IMR-90 (cell line): Measurements from ENCODE around the gene RANGRF. TPM values are rescaled to one million over a fixed set of nuclear protein-coding genes. Genes with fewer than 3 reads are reported as not detected.

Source experiments
- ATAC-seq: fragments of 200-7000 bp; cut with Tn5 transposase; 2 replicates; pipeline ENCODE4 v1.9.1; 2020; ENCODE audit warnings: low read depth, mild to moderate bottlenecking, moderate library complexity
- BruUV-seq: library from RNA; stranded (reverse); fragments of 400-500 nt; replicated peaks from 2 replicates; lab custom pipeline; 2021; lab: Mats Ljungman, UMichigan
- CTCF ChIA-PET: fragments of 300-600 bp; formaldehyde crosslinking; extraction: SDS; loops from one replicate; lab custom pipeline; 2021; ENCODE audit warnings: antibody characterized with exemption; lab: Yijun Ruan, JAX
- POLR2A ChIA-PET: fragments of 300-600 bp; sonication (Branson Sonifier 250); formaldehyde crosslinking; loops from one replicate; lab custom pipeline; 2022; ENCODE audit warnings: antibody characterized with exemption; ENCODE audit not compliant: unreplicated experiment; lab: Charles Lee
- DNase-seq: peaks from one replicate; pipeline ENCODE4 v3.0.0; 2013
- H2AFZ ChIP-seq: replicated peaks from 2 replicates; pipeline ENCODE3; 2013; ENCODE audit warnings: low read length, mild to moderate bottlenecking; ENCODE audit not compliant: poor library complexity
- H2AK5ac ChIP-seq: 2 replicates; pipeline ENCODE4 v1.6.1; 2013; ENCODE audit warnings: low read depth, low read length, inconsistent platforms
- H2AK9ac ChIP-seq: replicated peaks from 2 replicates; pipeline ENCODE3; 2013; ENCODE audit warnings: mild to moderate bottlenecking, low read depth, low read length, moderate library complexity; ENCODE audit not compliant: poor library complexity
- H2BK120ac ChIP-seq: 2 replicates; pipeline ENCODE4 v1.6.1; 2013; ENCODE audit warnings: low read depth, low read length, inconsistent platforms
- H2BK15ac ChIP-seq: 3 replicates; pipeline ENCODE4 v1.6.1; 2013; ENCODE audit warnings: low read depth, low read length, inconsistent platforms
- H2BK20ac ChIP-seq: 2 replicates; pipeline ENCODE4 v1.6.1; 2013; ENCODE audit warnings: low read depth, mild to moderate bottlenecking, inconsistent platforms, low read length, moderate library complexity
- H2BK5ac ChIP-seq: 2 replicates; pipeline ENCODE4 v1.6.1; 2013; ENCODE audit warnings: mild to moderate bottlenecking, low read depth, low read length, inconsistent platforms; ENCODE audit not compliant: poor library complexity, severe bottlenecking
- H3K14ac ChIP-seq: replicated peaks from 2 replicates; pipeline ENCODE4 v1.6.1; 2013; ENCODE audit warnings: low read depth, low read length, inconsistent platforms
- H3K18ac ChIP-seq: 2 replicates; pipeline ENCODE4 v1.6.1; 2013; ENCODE audit warnings: low read depth, low read length, control low read depth
- H3K23ac ChIP-seq: 2 replicates; pipeline ENCODE4 v1.6.1; 2013; ENCODE audit warnings: low read depth, low read length, inconsistent platforms
- H3K27ac ChIP-seq: 2 replicates; pipeline ENCODE4 v1.5.1; 2013; ENCODE audit warnings: mild to moderate bottlenecking, control low read depth, low read length; ENCODE audit not compliant: insufficient read depth
- H3K27me3 ChIP-seq: 2 replicates; pipeline ENCODE4 v1.6.1; 2013; ENCODE audit warnings: low read length; ENCODE audit not compliant: control insufficient read depth, insufficient read depth
- H3K36me3 ChIP-seq: 2 replicates; pipeline ENCODE4 v1.6.1; 2013; ENCODE audit warnings: low read length, mixed read lengths; ENCODE audit not compliant: control insufficient read depth, insufficient read depth
- H3K4ac ChIP-seq: 2 replicates; pipeline ENCODE4 v1.6.1; 2013; ENCODE audit warnings: low read depth, low read length, inconsistent platforms
- H3K4me1 ChIP-seq: 2 replicates; pipeline ENCODE4 v1.6.1; 2013; ENCODE audit warnings: low read length, mixed read lengths; ENCODE audit not compliant: control insufficient read depth, insufficient read depth
- H3K4me2 ChIP-seq: 2 replicates; pipeline ENCODE4 v1.6.1; 2013; ENCODE audit warnings: low read depth, mild to moderate bottlenecking, control low read depth, low read length, moderate library complexity
- H3K4me3 ChIP-seq: 2 replicates; pipeline ENCODE4 v1.5.1; 2013; ENCODE audit warnings: low read depth, mild to moderate bottlenecking, control low read depth, low read length, moderate library complexity; ENCODE audit not compliant: insufficient read depth
- H3K56ac ChIP-seq: 2 replicates; pipeline ENCODE4 v1.6.1; 2013; ENCODE audit warnings: low read length, inconsistent platforms; ENCODE audit not compliant: insufficient read depth; ENCODE audit errors: extremely low read depth
- H3K79me1 ChIP-seq, 2 experiments: 2 replicates each; pipeline ENCODE4 v1.6.1; 2013; ENCODE audit warnings: low read length in 2 of 2, inconsistent platforms in 1 of 2, low read depth in 1 of 2
- H3K9ac ChIP-seq: 2 replicates; pipeline ENCODE4 v1.6.1; 2013; ENCODE audit warnings: low read depth, low read length, control low read depth
- H3K9me1 ChIP-seq: 2 replicates; pipeline ENCODE4 v1.6.1; 2013; ENCODE audit warnings: low read length, inconsistent platforms; ENCODE audit not compliant: insufficient read depth
- H3K9me3 ChIP-seq: 2 replicates; pipeline ENCODE4 v1.6.1; 2013; ENCODE audit warnings: low read length; ENCODE audit not compliant: control insufficient read depth, insufficient read depth
- H4K20me1 ChIP-seq: 2 replicates; pipeline ENCODE4 v1.6.1; 2013; ENCODE audit warnings: low read length, inconsistent platforms; ENCODE audit not compliant: insufficient read depth
- H4K5ac ChIP-seq: 2 replicates; pipeline ENCODE4 v1.6.1; 2013; ENCODE audit warnings: mild to moderate bottlenecking, low read depth, low read length, control low read depth
- H4K8ac ChIP-seq, 2 experiments: 2 replicates each; pipeline ENCODE4 v1.6.1; 2013; ENCODE audit warnings: low read depth in 2 of 2, low read length in 2 of 2, control low read depth in 1 of 2, inconsistent platforms in 1 of 2
- H4K91ac ChIP-seq: 2 replicates; pipeline ENCODE4 v1.6.1; 2013; ENCODE audit warnings: low read depth, low read length, inconsistent platforms; ENCODE audit not compliant: insufficient read depth
- BHLHE40 ChIP-seq: fragments of 150-350 bp; IDR thresholded peaks from 2 replicates; pipeline ENCODE4 v1.6.1; 2016; ENCODE audit warnings: mild to moderate bottlenecking, low read depth, low read length
- CEBPB ChIP-seq: IDR thresholded peaks from 2 replicates; pipeline ENCODE4 v1.6.1; 2012; ENCODE audit warnings: low read depth, low read length, improper control_type of control experiment
- CHD1 ChIP-seq: IDR thresholded peaks from 2 replicates; pipeline ENCODE4 v1.6.1; 2012; ENCODE audit warnings: low read depth, low read length, improper control_type of control experiment
- FOS ChIP-seq: fragments of 150-350 bp; IDR thresholded peaks from 2 replicates; pipeline ENCODE4 v1.6.1; 2016; ENCODE audit warnings: low read depth, low read length
- MAFK ChIP-seq: IDR thresholded peaks from 2 replicates; pipeline ENCODE4 v1.6.1; 2012; ENCODE audit warnings: low read depth, low read length, improper control_type of control experiment
- MAZ ChIP-seq: IDR thresholded peaks from 2 replicates; pipeline ENCODE4 v1.6.1; 2012; ENCODE audit warnings: low read depth, mild to moderate bottlenecking, low read length, improper control_type of control experiment, moderate library complexity, borderline replicate concordance
- MXI1 ChIP-seq: IDR thresholded peaks from 2 replicates; pipeline ENCODE4 v1.6.1; 2012; ENCODE audit warnings: low read depth, mild to moderate bottlenecking, low read length, moderate library complexity, borderline replicate concordance
- NFE2L2 ChIP-seq: fragments of 150-350 bp; IDR thresholded peaks from 2 replicates; pipeline ENCODE4 v1.6.1; 2016; ENCODE audit warnings: low read depth, mild to moderate bottlenecking, low read length
- POLR2A ChIP-seq: IDR thresholded peaks from 2 replicates; pipeline ENCODE4 v1.6.1; 2012; ENCODE audit warnings: mild to moderate bottlenecking, low read depth, low read length
- RAD21 ChIP-seq: IDR thresholded peaks from 2 replicates; pipeline ENCODE4 v1.6.1; 2012; ENCODE audit warnings: low read length, improper control_type of control experiment
- RCOR1 ChIP-seq: IDR thresholded peaks from 2 replicates; pipeline ENCODE4 v1.6.1; 2012; ENCODE audit warnings: mild to moderate bottlenecking, low read length, improper control_type of control experiment; ENCODE audit not compliant: insufficient replicate concordance
- RFX5 ChIP-seq: IDR thresholded peaks from 2 replicates; pipeline ENCODE4 v1.8.0; 2012; ENCODE audit warnings: low read depth, mild to moderate bottlenecking, low read length, moderate library complexity
- SMC3 ChIP-seq: fragments of 150-350 bp; IDR thresholded peaks from 2 replicates; pipeline ENCODE4 v1.6.1; 2016; ENCODE audit warnings: low read depth, mild to moderate bottlenecking, antibody characterized with exemption, low read length, moderate library complexity
- WGBS, 2 experiments: methylation state at CpG; one replicate each; pipeline versions ENCODE4 v1.1.5 to v1.1.7; 2013; ENCODE audit warnings: missing lambda C conversion rate in 2 of 2; ENCODE audit not compliant: insufficient read length in 1 of 2; ENCODE audit errors: extremely low coverage in 2 of 2; 5-methylcytosine and 5-hydroxymethylcytosine counted together
- dilution Hi-C: fragments of 300-500 bp; cut with HindIII; formaldehyde crosslinking; loops from one replicate; pipeline ENCODE4 v1.14.3; 2018; ENCODE audit warnings: low sequenced_read_pairs; ENCODE audit not compliant: unreplicated experiment
- in situ Hi-C: fragments of 300-500 bp; cut with MboI; formaldehyde crosslinking; loops from 3 replicates; pipeline ENCODE4 v1.14.3; 2019; ENCODE audit warnings: low sequenced_read_pairs, inconsistent platforms, mixed read lengths
- intact Hi-C: fragments of 100-400 bp; cut with micrococcal nuclease; formaldehyde crosslinking; loops from 2 replicates; pipeline ENCODE4 v1.10.0; 2022
- polyA plus RNA-seq, 3 experiments: library from polyadenylated mRNA; depleted of rRNA; stranded (reverse); fragments of >200 nt; gene quantifications; 2 replicates each; pipeline ENCODE4 v1.2.3, GENCODE V29; 2012; ENCODE audit warnings: low replicate concordance in 1 of 3
- total RNA-seq: library from RNA; depleted of rRNA; stranded (reverse); fragments of >200 nt; gene quantifications from 2 replicates; pipeline ENCODE4 v1.2.3, GENCODE V29; 2012
- TF ChIP-seq, protein P1 (sequence below): fragments of 150-350 bp; IDR thresholded peaks from 2 replicates; pipeline ENCODE4 v1.6.1; 2017; ENCODE audit warnings: mild to moderate bottlenecking, antibody characterized with exemption, low read length, low read depth
- TF ChIP-seq, protein P2 (sequence below): conservative IDR thresholded peaks from 2 replicates; pipeline ENCODE4 v1.5.1; 2012; ENCODE audit warnings: mild to moderate bottlenecking, low read depth, low read length, improper control_type of control experiment
- TF ChIP-seq, protein P3 (sequence below): fragments of 150-350 bp; IDR thresholded peaks from 2 replicates; pipeline ENCODE4 v1.6.1; 2016; ENCODE audit warnings: low read depth, mild to moderate bottlenecking, low read length, moderate library complexity, borderline replicate concordance

Gene RANGRF
- total and polyA plus RNA-seq, 2 of the 4 experiments (the other 2 are of a cell fraction) = 19.5 to 36.6 TPM

DNA sequence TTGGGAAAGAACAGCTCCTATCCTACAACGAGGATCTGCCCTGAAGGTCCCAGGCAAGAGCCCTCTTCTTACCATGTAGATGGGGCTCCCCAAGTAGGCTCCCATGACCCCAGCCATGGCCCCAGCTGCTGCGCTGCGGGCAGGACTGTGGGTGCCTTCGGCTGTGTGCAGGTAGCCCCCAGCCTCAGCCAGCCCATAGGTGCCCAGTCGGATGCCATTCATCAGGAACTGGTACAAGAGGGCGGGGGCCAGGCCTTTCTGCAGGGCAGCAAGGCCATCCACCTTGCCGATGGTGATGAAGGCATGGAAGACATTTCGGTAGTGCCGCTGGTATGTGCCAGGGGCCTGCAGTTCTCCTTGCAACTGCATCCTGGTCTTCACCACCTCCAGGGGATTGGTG, 5.9 kb downstream of the RANGRF start:
- in situ Hi-C loops = no loop called here
- Histone ChIP-seq H3K9me3 (no peaks in the 10 kb centered on the region), H2AK9ac (peak overlapping the region; percentile 35), H3K79me1 (peaks cover 12 to 33% of the 10 kb centered on the region in 2 experiments), H2BK20ac (no peak overlapping the region), H2BK5ac (no peak overlapping the region), H3K18ac (no peak overlapping the region), H4K20me1 (peaks cover 2% of the 10 kb centered on the region; the same call in 1 of the 2 replicates), H4K91ac (no peak overlapping the region), H2BK120ac (no peak overlapping the region), H2BK15ac (no peak overlapping the region), H3K9me1 (peaks cover 18% of the 10 kb centered on the region), H3K36me3 (no peaks in the 10 kb centered on the region), H2AFZ (peak overlapping the region; percentile 99), H3K4me1 (peaks cover 6% of the 10 kb centered on the region), H4K5ac (no peak overlapping the region), H3K27ac (no peak overlapping the region), H3K27me3 (no peaks in the 10 kb centered on the region), H3K23ac (no peak overlapping the region), H3K4me3 (no peak overlapping the region), H3K14ac (no peak overlapping the region), H3K4me2 (no peak overlapping the region), H3K9ac (no peak overlapping the region), H4K8ac (no peak overlapping the region; a peak in 1 of 4 replicates), H3K56ac (no peak overlapping the region), H2AK5ac (no peak overlapping the region; the same call in 1 of the 2 replicates), H3K4ac (no peak overlapping the region)
- POLR2A ChIA-PET = no interaction called here
- TF ChIP-seq MAFK = no peak
- TF ChIP-seq, protein P1, sequence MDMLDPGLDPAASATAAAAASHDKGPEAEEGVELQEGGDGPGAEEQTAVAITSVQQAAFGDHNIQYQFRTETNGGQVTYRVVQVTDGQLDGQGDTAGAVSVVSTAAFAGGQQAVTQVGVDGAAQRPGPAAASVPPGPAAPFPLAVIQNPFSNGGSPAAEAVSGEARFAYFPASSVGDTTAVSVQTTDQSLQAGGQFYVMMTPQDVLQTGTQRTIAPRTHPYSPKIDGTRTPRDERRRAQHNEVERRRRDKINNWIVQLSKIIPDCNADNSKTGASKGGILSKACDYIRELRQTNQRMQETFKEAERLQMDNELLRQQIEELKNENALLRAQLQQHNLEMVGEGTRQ = no peak
- TF ChIP-seq, protein P2, sequence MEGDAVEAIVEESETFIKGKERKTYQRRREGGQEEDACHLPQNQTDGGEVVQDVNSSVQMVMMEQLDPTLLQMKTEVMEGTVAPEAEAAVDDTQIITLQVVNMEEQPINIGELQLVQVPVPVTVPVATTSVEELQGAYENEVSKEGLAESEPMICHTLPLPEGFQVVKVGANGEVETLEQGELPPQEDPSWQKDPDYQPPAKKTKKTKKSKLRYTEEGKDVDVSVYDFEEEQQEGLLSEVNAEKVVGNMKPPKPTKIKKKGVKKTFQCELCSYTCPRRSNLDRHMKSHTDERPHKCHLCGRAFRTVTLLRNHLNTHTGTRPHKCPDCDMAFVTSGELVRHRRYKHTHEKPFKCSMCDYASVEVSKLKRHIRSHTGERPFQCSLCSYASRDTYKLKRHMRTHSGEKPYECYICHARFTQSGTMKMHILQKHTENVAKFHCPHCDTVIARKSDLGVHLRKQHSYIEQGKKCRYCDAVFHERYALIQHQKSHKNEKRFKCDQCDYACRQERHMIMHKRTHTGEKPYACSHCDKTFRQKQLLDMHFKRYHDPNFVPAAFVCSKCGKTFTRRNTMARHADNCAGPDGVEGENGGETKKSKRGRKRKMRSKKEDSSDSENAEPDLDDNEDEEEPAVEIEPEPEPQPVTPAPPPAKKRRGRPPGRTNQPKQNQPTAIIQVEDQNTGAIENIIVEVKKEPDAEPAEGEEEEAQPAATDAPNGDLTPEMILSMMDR = no peak
- no peak for TF ChIP-seq NFE2L2
- TF ChIP-seq RFX5 = no peak
- TF ChIP-seq RCOR1 = no peak
- TF ChIP-seq SMC3 = no peak
- no peak for TF ChIP-seq MXI1
- no peak for TF ChIP-seq MAZ
- no peak for TF ChIP-seq RAD21
- no peak for TF ChIP-seq CHD1
- TF ChIP-seq BHLHE40 = no peak
- TF ChIP-seq POLR2A = no peak
- no peak for TF ChIP-seq CEBPB
- TF ChIP-seq FOS = no peak
- TF ChIP-seq, protein P3, sequence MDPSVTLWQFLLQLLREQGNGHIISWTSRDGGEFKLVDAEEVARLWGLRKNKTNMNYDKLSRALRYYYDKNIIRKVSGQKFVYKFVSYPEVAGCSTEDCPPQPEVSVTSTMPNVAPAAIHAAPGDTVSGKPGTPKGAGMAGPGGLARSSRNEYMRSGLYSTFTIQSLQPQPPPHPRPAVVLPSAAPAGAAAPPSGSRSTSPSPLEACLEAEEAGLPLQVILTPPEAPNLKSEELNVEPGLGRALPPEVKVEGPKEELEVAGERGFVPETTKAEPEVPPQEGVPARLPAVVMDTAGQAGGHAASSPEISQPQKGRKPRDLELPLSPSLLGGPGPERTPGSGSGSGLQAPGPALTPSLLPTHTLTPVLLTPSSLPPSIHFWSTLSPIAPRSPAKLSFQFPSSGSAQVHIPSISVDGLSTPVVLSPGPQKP = no peak
- no TSS peak for BruUV-seq
- DNase-seq = no peak
- 90% methylated on average over 4 of the region's 9 CpGs; no CpG with 5 or more reads in 1 of the 2 experiments for WGBS, 2 experiments
- dilution Hi-C loops = no loop called here
- CTCF ChIA-PET = interaction anchor here (1.7 kb wide), 1 partner anchor 175 kb away, joined by 7 read pairs; the partner anchor contains the start of gene ALOXE3
- intact Hi-C loops = no loop called here
- ATAC-seq = no peak
